ENCODE results near the gene QSOX1.
A peak's percentile ranks its signal among the peaks of the same experiment; 100 is the strongest.

The QSOX1 gene

GRCh38 chr1:180236698-180237509 is 82.2 kb downstream of the QSOX1 start:
- DNase-seq = no peak

GRCh38 chr1:180237869-180238476 is 83.3 kb downstream of the QSOX1 start:
- DNase-seq = no peak

GRCh38 chr1:180238675-180239074 is 84.0 kb downstream of the QSOX1 start:
- DNase-seq = no peak

- no peak for DNase-seq
These were observed 84.8 kb downstream of the QSOX1 start for GRCh38 chr1:180239145-180240096.

GRCh38 chr1:180241716-180242544 is 87.3 kb downstream of the QSOX1 start:
- DNase-seq = no peak

- DNase-seq = no peak
These were observed 89.0 kb downstream of the QSOX1 start for GRCh38 chr1:180243517-180244221.

GRCh38 chr1:180244840-180245239 is 90.2 kb downstream of the QSOX1 start:
- DNase-seq = no peak

- DNase-seq = no peak
These were observed 91.9 kb downstream of the QSOX1 start for GRCh38 chr1:180246579-180246978.

GRCh38 chr1:180247061-180247460 is 92.4 kb downstream of the QSOX1 start:
- DNase-seq = no peak

- no peak for DNase-seq
These were observed 92.9 kb downstream of the QSOX1 start for GRCh38 chr1:180247580-180247979.

- DNase-seq = no peak
These were observed 93.5 kb downstream of the QSOX1 start for GRCh38 chr1:180248176-180248575.

- no peak for DNase-seq
These were observed 94.3 kb downstream of the QSOX1 start for GRCh38 chr1:180248731-180249681.

GRCh38 chr1:180249725-180250498 is 95.2 kb downstream of the QSOX1 start:
- DNase-seq = no peak

- DNase-seq = no peak
These were observed 95.8 kb downstream of the QSOX1 start for GRCh38 chr1:180250499-180250770.

GRCh38 chr1:180250883-180251509 is 96.3 kb downstream of the QSOX1 start:
- no peak for DNase-seq

GRCh38 chr1:180251526-180252305 is 97.0 kb downstream of the QSOX1 start:
- DNase-seq = no peak

GRCh38 chr1:180252638-180253536 is 98.2 kb downstream of the QSOX1 start:
- DNase-seq = peak; percentile 70
